ENCODE data around the gene CBFA2T2. TPM values are rescaled to one million over a fixed set of nuclear protein-coding genes. Genes with fewer than 3 reads are reported as not detected.

CBFA2T2 gene
- total and polyA plus RNA-seq, 10 of the 15 experiments (the other 5 are each of a cell fraction or from before 2014, with no cell fraction given): 0.61 to 8.6 (median 5.5) TPM

- no peak for ATAC-seq
- H3K27ac ChIP-seq (ENCODE audit: control insufficient read depth, insufficient read depth): no peak overlapping the region
- in situ Hi-C loops (cut with MboI): no loop called here
- DNase-seq (ENCODE audit: low read depth, low spot score): no peak
- no TSS peak for BruUV-seq (replicated peaks)
- ChIA-PET RAD21 (ENCODE audit: unreplicated experiment) (no interaction called here), POLR2A (interaction anchor here (0.6 kb wide), 1 partner anchor 263 kb away, joined by 3 read pairs; no protein-coding TSS in a partner anchor), SMC1A (ENCODE audit: uncharacterized antibody, unreplicated experiment) (no interaction called here), CTCF (no interaction called here)
- H3K36me3 ChIP-seq (ENCODE audit: control insufficient read depth in 2 of 2, insufficient read depth in 2 of 2, low read length in 1 of 2): no peaks in the 10 kb centered on the region
- H4K20me1 ChIP-seq (ENCODE audit: control insufficient read depth, insufficient read depth): no peaks in the 10 kb centered on the region
- H3K79me2 ChIP-seq (ENCODE audit: control insufficient read depth, insufficient read depth, low read length): no peaks in the 10 kb centered on the region
- no peak overlapping the region for H3K9ac ChIP-seq (ENCODE audit: control insufficient read depth, insufficient read depth, low read length)
- H2AFZ ChIP-seq (ENCODE audit: control insufficient read depth, low read depth, low read length): no peak overlapping the region
- intact Hi-C loops (cut with micrococcal nuclease; ENCODE audit: unreplicated experiment): no loop called here
- no peaks in the 10 kb centered on the region for H3K4me1 ChIP-seq (ENCODE audit: control insufficient read depth, insufficient read depth, low read length)
- no peak overlapping the region for H3K4me3 ChIP-seq
- no peak for FAIRE-seq
- 63% methylated on average over 8 of the region's 8 CpGs for WGBS (ENCODE audit: insufficient coverage, insufficient replicate concordance, low lambda C conversion rate, missing lambda C conversion rate)
- no peaks in the 10 kb centered on the region for H3K9me3 ChIP-seq (replicated peaks; ENCODE audit: control insufficient read depth, insufficient read depth, low read length)
- H3K27me3 ChIP-seq (replicated peaks in 1 of 2; ENCODE audit: control insufficient read depth in 2 of 2, insufficient read depth in 2 of 2, low read length in 1 of 2): no peaks in the 10 kb centered on the region
- H3K4me2 ChIP-seq (ENCODE audit: control insufficient read depth, insufficient read depth): no peak overlapping the region
- TF ChIP-seq BACH1 (IDR thresholded peaks at IDR 0.05; ENCODE audit: borderline replicate concordance) (no peak), SREBF1 (IDR thresholded peaks at IDR 0.05; ENCODE audit: low read length) (no peak), TCF3 (IDR thresholded peaks at IDR 0.05; ENCODE audit: borderline replicate concordance, insufficient read depth, low read depth, low read length) (no peak), SMAD5 (IDR thresholded peaks at IDR 0.05; ENCODE audit: low read depth) (no peak), CEBPZ (IDR thresholded peaks at IDR 0.05; ENCODE audit: low read depth, low read length) (no peak), ZBTB33 (IDR thresholded peaks at IDR 0.05) (no peak), ZNF592 (IDR thresholded peaks at IDR 0.05) (no peak), ZNF384 (IDR thresholded peaks at IDR 0.05; ENCODE audit: borderline replicate concordance, low read depth, low read length) (no peak), ATF2 (IDR thresholded peaks at IDR 0.05; ENCODE audit: low read length) (no peak), PKNOX1 (IDR thresholded peaks at IDR 0.05) (no peak), POLR2AphosphoS5 (IDR thresholded peaks at IDR 0.05; ENCODE audit: low read length) (no peak), HDAC6 (IDR thresholded peaks at IDR 0.05; ENCODE audit: unreplicated experiment) (no peak), PAX5 (IDR thresholded peaks at IDR 0.05; ENCODE audit: borderline replicate concordance, low read depth, low read length) (no peak)
Measured at GRCh38 chr20:33697129-33697528, 207.2 kb downstream of the CBFA2T2 start.
